OCI-LY1 (cell line): Measurements from ENCODE around the gene HLA-DQB1.

Experiments used
- CTCF ChIP-seq: fragments of 200-600 bp; sonication (generic), shearing (Covaris generic); IDR thresholded peaks from 2 replicates; pipeline ENCODE4 v1.5.1; 2017; ENCODE audit warnings: mild to moderate bottlenecking, antibody characterized with exemption, low read length, moderate library complexity, mixed read lengths
- EZH2 ChIP-seq: fragments of 200-600 bp; sonication (generic), shearing (Covaris generic); IDR thresholded peaks from 2 replicates; pipeline ENCODE4 v1.8.0; 2017; ENCODE audit warnings: borderline replicate concordance, mixed run types, mild to moderate bottlenecking, antibody characterized with exemption, low read length, moderate library complexity, mixed read lengths

GRCh38 chr6:32684246-32684645 lies 17.8 kb upstream of the HLA-DQB1 start:
- TF ChIP-seq EZH2 (no peak), CTCF (no peak)
